ENCODE measurements around the gene EPN3.

The EPN3 gene

GRCh38 chr17:50532452-50533024 lies at the start of gene EPN3:
TSS of gene EPN3 (plus strand) at chr17:50532735. CDS start at chr17:50536557, 3,822 bp downstream.
- DNase-seq = peak; percentile 28 to 43

DNA sequence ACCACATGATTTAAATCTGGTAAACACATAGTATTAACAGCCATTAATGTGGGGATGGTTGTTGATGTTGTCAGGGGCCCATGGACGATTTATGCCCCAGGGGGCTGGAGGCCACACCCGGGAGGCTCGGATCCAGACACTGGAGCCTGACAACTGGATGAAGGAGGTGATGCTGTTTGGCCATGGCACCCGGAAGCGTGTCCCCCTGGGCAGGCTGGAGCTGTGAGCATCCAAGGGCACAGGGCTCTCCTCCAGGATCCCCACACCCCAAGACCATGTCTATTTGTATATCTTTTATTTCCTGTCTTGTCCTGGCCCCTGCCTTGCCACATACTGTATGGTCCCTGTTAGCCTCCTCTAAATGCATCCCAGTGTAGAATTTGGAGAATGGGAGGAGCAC lies 49.3 kb upstream of the EPN3 start:
- no peak for DNase-seq

GRCh38 chr17:50484386-50485155 lies 48.0 kb upstream of the EPN3 start:
- DNase-seq = no peak

- no peak for DNase-seq
Measured at GRCh38 chr17:50487213-50488096, 45.1 kb upstream of the EPN3 start.

GRCh38 chr17:50488880-50489279 lies 43.7 kb upstream of the EPN3 start:
- DNase-seq = no peak

DNA sequence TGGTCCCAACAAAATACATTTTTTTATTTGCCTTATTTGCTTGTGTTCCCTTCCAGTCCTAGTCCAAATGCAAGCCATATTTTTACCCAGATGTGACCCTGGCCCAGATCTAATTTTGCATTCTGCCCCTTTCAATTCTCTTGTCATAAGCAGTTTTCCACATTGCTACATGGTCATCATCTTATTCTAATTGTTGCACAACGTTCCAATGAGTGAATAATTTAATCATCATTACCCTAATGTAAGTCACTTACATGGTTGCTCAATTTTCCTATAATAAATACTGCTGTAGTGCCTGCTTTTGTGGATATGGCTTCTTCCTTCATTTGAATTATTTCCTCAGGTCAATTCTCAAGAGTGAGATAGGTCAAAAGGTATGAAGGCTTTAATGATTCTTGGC lies 41.0 kb upstream of the EPN3 start:
- no peak for DNase-seq

DNA sequence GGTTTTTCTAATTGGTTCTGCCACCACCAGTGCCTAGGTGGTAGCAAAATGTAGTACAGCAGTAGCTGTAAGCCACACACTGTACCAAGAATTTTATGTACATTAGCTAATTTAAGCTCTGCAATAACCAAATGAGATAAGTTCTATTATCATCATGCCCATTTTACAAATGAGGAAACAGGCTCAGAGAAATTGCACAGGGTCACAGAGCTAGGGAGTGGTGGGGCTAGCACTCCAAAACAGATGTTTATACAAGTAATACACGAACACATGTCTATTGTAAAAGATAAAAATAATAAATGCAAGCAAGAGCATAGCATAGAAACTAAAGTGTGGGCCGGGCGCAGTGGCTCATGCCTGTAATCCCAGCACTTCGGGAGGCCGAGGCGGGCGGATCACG lies 40.3 kb upstream of the EPN3 start:
- no peak for DNase-seq

- no peak for DNase-seq
Measured at GRCh38 chr17:50493744-50494143, 38.8 kb upstream of the EPN3 start.

DNA sequence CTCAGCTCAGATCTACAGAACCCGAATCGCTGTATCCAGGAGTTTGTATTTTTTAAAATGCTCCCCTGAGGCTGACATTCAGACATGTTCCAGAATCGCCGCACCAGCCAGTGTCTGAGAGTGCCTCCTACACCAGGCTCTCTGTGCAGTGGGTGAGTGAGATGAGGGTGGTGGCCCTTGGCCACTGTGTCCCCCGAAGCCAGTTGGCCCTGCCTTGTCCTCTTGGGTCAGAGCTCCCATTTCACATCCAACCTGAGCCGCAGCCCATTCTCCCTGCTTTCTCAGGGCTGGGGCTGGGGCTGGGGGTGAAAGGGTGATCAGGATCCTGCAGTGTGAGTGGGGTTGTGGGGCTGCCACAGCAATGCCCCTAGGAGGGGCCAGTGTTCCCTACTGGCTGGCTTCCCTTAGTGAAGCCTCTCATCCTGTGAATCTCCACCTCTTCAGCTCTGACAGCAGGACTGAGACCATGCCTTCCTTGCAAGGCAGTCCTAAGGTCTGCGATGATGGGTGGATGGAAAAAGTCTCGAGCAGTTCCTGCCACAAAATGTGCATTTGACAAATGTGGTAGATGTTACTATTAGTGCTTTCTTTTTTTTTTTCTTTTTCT lies 37.2 kb upstream of the EPN3 start:
- DNase-seq = no peak

DNA sequence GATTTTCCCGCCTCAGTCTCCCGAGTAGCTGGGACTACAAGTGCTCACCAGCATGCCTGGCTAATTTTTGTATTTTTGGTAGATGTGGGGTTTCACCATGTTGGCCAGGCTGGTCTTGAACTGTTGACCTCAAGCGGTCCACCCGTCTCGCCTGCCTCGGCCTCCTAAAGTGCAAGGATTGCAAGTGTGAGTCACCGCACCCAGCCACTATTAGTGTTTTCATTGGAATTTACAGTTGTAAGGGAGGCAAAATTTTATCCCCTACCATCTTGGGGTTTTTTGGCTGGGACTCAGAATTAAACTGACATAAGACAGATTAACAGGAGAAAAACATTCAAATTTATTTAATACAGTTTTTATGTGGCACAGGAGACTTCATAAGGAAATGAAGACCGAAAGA lies 36.6 kb upstream of the EPN3 start:
- no peak for DNase-seq

DNA sequence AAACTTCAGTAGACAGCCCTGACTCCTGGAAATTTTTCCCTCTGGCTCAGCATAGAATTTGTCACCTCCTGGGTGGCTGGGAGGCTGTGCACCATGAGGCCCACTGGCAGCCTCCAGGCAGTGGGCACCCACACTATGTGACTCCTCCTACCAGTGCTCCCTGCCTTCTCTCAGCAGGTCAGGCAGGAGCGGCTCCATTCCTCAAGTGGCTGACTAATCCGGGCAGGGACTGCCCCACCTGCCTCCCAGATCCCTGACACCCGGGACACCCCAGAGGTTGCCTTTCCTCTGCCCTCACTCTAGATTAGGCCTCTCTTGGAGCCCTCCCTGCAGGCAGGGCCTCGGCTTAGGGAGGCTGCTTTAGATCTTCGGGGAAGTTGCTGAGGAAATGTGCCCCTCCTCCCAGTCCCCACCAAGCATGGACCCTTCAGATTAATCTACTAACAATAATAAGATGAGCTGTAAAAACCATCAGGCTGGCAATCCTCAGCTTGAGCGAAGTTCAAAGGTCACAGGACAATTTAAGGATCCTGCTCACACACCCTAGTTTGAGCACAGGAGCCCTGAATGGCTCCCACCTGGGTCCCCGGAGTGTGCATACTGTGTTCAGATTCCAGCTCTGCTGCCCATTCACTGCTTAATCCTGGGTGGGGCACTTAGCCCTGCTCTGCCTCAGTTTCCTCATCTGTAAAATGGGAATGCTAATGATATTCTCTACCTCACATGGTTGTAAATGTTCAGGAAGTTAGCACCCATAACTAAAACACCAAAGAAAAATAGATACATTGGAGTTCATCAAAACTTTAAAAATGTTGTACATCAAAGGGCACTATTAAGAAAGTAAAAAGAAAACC lies 34.3 kb upstream of the EPN3 start:
- no peak for DNase-seq

- DNase-seq = no peak
Measured at GRCh38 chr17:50499270-50499669, 33.3 kb upstream of the EPN3 start.

- no peak for DNase-seq
Measured at GRCh38 chr17:50499721-50500120, 32.8 kb upstream of the EPN3 start.

GRCh38 chr17:50501054-50501453 lies 31.5 kb upstream of the EPN3 start:
- DNase-seq = peak; percentile 37 to 62

DNA sequence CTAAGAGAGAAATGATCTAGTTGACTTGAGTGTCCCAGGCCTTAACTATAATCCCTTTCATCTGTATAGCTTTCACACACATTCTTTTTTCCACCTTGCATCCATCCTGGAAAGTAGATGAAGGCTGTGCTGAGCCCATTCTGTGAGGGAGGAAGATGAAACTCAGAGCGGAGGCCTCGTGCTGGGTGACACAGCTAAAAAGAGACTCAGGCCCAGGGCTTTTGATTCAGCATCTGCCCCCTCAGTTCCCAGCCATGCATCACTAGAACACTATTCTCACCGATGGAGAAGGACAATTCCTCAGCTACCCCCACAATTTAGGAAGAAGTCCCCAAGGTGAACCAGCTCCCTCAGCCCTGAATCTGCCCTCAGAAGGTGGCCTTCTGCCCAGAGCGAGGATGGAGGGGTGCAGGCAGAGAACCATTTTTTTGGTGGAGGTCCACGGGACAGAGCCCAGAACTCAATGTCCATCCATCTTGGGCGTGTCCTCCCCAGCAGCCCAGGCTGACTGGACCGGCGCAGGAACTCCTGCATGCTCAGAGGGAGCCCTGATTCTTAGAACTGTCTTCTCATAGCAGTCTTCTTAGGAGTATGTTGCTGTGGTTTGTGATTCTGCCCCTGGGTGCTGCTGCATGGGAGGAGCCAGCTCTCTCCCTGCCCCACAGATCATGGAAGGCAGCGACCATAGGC lies 30.1 kb upstream of the EPN3 start:
- DNase-seq = no peak

DNA sequence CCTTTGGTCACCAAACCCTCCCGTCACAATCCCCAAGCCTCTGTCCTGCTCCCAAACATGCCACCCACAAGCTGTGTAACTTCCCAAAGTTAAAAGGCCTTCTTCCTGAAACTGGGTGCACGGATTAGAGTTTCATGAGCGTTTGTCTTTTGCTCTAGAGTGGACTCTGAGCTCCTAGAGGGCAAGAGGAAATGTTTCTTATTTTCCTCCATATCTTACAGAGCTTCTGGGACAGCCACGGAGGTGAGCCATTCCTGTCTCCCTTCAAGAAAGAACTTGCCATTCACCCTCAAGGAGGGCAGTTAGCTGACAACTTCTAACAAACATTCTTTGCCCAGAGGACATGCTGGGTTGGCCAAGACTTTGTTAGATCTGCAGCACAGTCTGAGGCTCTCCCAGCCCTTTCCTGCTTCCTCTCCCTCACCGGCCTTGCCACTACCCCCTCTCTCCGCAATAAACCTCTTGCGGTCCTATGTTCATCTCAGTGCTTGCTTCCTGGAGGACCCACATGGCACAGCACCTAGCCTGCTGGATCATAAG lies 26.9 kb upstream of the EPN3 start:
- no peak for DNase-seq

DNA sequence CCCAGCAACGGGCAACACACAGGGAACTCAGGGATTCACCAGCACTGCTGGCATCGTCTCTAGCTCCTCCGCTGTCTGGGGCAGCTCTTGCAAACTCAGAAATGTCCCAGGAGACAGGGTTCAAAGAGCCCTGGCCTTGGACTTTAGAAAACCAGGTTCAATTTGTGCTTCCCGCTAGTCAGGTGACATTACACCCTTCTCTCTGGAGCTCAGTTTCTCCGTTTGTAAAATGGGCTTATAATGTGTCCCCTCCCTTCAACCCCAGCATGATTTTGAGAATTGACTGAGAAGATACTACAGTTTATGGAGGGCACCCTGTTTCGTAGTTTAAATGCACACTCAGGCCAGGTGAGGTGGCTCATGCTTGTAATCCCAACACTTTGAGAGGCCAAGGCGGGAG lies 26.2 kb upstream of the EPN3 start:
- no peak for DNase-seq

GRCh38 chr17:50507871-50508572 lies 24.5 kb upstream of the EPN3 start, which contains the start of gene MYCBPAP:
TSS of gene MYCBPAP (plus strand) at chr17:50508439. CDS start at chr17:50508675, 236 bp downstream.
- DNase-seq = peak; percentile 44 to 47

- no peak for DNase-seq
Measured at GRCh38 chr17:50508573-50509460, 23.7 kb upstream of the EPN3 start.

GRCh38 chr17:50511058-50511457 lies 21.5 kb upstream of the EPN3 start:
- DNase-seq = no peak
